PFSK-1 (cell line): ENCODE results near the gene B3GAT2.

Experiments used
- FOXP2 ChIP-seq: optimal IDR thresholded peaks from 2 replicates; pipeline ENCODE3; 2011; ENCODE audit warnings: borderline replicate concordance, control low read depth, inconsistent platforms; ENCODE audit not compliant: insufficient read depth; ENCODE audit errors: extremely low read length, extremely low read depth
- POLR2AphosphoS5 ChIP-seq: IDR thresholded peaks from 2 replicates; pipeline ENCODE4 v1.6.1; 2012; ENCODE audit warnings: low read depth, mild to moderate bottlenecking, control low read depth, low read length, moderate library complexity
- REST ChIP-seq, 2 experiments: IDR thresholded peaks; 2 replicates each; pipeline versions ENCODE4 v1.6.1 to v1.8.0; 2011 to 2012; ENCODE audit warnings: low read depth in 2 of 2, low read length in 2 of 2, control low read depth in 1 of 2, inconsistent platforms in 1 of 2, mild to moderate bottlenecking in 1 of 2, moderate library complexity in 1 of 2; ENCODE audit not compliant: insufficient read depth in 1 of 2
- SIN3A ChIP-seq: IDR thresholded peaks from 2 replicates; pipeline ENCODE4 v1.6.1; 2012; ENCODE audit warnings: mild to moderate bottlenecking, low read length, moderate library complexity, borderline replicate concordance; ENCODE audit not compliant: insufficient read depth
- TAF1 ChIP-seq: IDR thresholded peaks from 2 replicates; pipeline ENCODE4 v1.6.1; 2012; ENCODE audit warnings: low read length, control low read depth, borderline replicate concordance; ENCODE audit not compliant: insufficient read depth

Gene B3GAT2

GRCh38 chr6:70872469-70872868 lies 84.4 kb downstream of the B3GAT2 start:
- TF ChIP-seq REST (IDR thresholded peaks at IDR 0.05; ENCODE audit: insufficient read depth in 1 of 2, low read depth in 2 of 2, low read length in 2 of 2): no peak
- TF ChIP-seq SIN3A: no peak
- no peak for TF ChIP-seq POLR2AphosphoS5
- no peak for TF ChIP-seq FOXP2

- TF ChIP-seq POLR2AphosphoS5 (no peak), REST (IDR thresholded peaks at IDR 0.05; ENCODE audit: insufficient read depth in 1 of 2, low read depth in 2 of 2, low read length in 2 of 2) (no peak), SIN3A (no peak), FOXP2 (no peak), TAF1 (no peak)
Measured at GRCh38 chr6:70864401-70864800, 92.5 kb downstream of the B3GAT2 start.

- no peak for TF ChIP-seq POLR2AphosphoS5
- TF ChIP-seq FOXP2: no peak
- TF ChIP-seq REST (IDR thresholded peaks at IDR 0.05; ENCODE audit: insufficient read depth in 1 of 2, low read depth in 2 of 2, low read length in 2 of 2): no peak
- TF ChIP-seq TAF1: no peak
- no peak for TF ChIP-seq SIN3A
Measured at GRCh38 chr6:70863343-70863742, 93.5 kb downstream of the B3GAT2 start.

- TF ChIP-seq SIN3A (no peak), POLR2AphosphoS5 (no peak), FOXP2 (no peak), TAF1 (no peak), REST (IDR thresholded peaks at IDR 0.05; ENCODE audit: insufficient read depth in 1 of 2, low read depth in 2 of 2, low read length in 2 of 2) (no peak)
Measured at GRCh38 chr6:70860920-70861319, 95.9 kb downstream of the B3GAT2 start.

- TF ChIP-seq SIN3A: no peak
- no peak for TF ChIP-seq TAF1
- TF ChIP-seq FOXP2: no peak
- TF ChIP-seq POLR2AphosphoS5: no peak
- TF ChIP-seq REST (IDR thresholded peaks at IDR 0.05; ENCODE audit: insufficient read depth in 1 of 2, low read depth in 2 of 2, low read length in 2 of 2): no peak
Measured at GRCh38 chr6:70860045-70860444, 96.8 kb downstream of the B3GAT2 start.
